HEK293 (cell line): Measurements from ENCODE around the gene SPATA2L.

Experiments
- CTCF ChIA-PET: fragments of 350-600 bp; formaldehyde crosslinking; extraction: SDS; loops from one replicate; lab custom pipeline; 2021; ENCODE audit warnings: antibody characterized with exemption; lab: Yijun Ruan, JAX
- POLR2A ChIA-PET: fragments of 300-600 bp; formaldehyde crosslinking; extraction: SDS; loops from one replicate; lab custom pipeline; 2020; ENCODE audit warnings: antibody characterized with exemption, inconsistent platforms; lab: Yijun Ruan, JAX
- H3K27ac ChIP-seq: fragments of 200-500 bp; sonication (Bioruptor generic); 2 replicates; pipeline ENCODE4 v1.5.1; 2014; ENCODE audit warnings: low read depth, low read length, control low read depth, inconsistent platforms; ENCODE audit errors: extremely low read depth
- H3K36me3 ChIP-seq, 2 experiments: fragments of 200-500 bp in 1 of 2; sonication (Bioruptor generic) in 1 of 2; 1 replicate in 1 of 2; 2 replicates in 1 of 2; pipeline ENCODE4 v1.5.1; 2014 to 2017; ENCODE audit warnings: inconsistent platforms in 2 of 2, low read length in 2 of 2; ENCODE audit not compliant: control insufficient read depth in 2 of 2, insufficient read depth in 1 of 2
- H3K4me1 ChIP-seq: fragments of 200-500 bp; sonication (Bioruptor generic); 2 replicates; pipeline ENCODE4 v1.5.1; 2014; ENCODE audit warnings: mild to moderate bottlenecking, low read length, inconsistent platforms; ENCODE audit not compliant: control insufficient read depth, insufficient read depth
- H3K4me3 ChIP-seq: 2 replicates; pipeline ENCODE4 v1.5.1; 2011; ENCODE audit warnings: low read depth, mild to moderate bottlenecking, control low read depth, low read length, moderate library complexity
- H3K9me3 ChIP-seq: fragments of 200-500 bp; sonication (Bioruptor generic); 2 replicates; pipeline ENCODE4 v1.5.1; 2014; ENCODE audit warnings: low read depth, low read length, inconsistent platforms; ENCODE audit not compliant: control insufficient read depth, insufficient read depth
- GLI2 ChIP-seq: fragments of 450-650 bp; formaldehyde crosslinking; IDR thresholded peaks from 2 replicates; pipeline ENCODE4; 2017; ENCODE audit warnings: missing biosample characterization, missing genetic modification characterization, low read depth, borderline replicate concordance
- GLIS1 ChIP-seq: fragments of 450-650 bp; formaldehyde crosslinking; IDR thresholded peaks from 2 replicates; pipeline ENCODE4 v1.5.1; 2016; ENCODE audit warnings: missing biosample characterization, missing genetic modification characterization
- GLIS2 ChIP-seq: fragments of 450-650 bp; formaldehyde crosslinking; IDR thresholded peaks from 2 replicates; pipeline ENCODE4 v1.5.1; 2016; ENCODE audit warnings: missing biosample characterization, missing genetic modification characterization
- HOXD13 ChIP-seq: sonication (generic); formaldehyde crosslinking; IDR thresholded peaks from 2 replicates; pipeline ENCODE4 v1.8.0; 2022; ENCODE audit warnings: missing genetic modification reagents, borderline replicate concordance
- OSR2 ChIP-seq: fragments of 450-650 bp; formaldehyde crosslinking; IDR thresholded peaks from 2 replicates; pipeline ENCODE4 v1.5.1; 2016; ENCODE audit warnings: missing biosample characterization, missing genetic modification characterization
- PRDM4 ChIP-seq: fragments of 450-650 bp; formaldehyde crosslinking; IDR thresholded peaks from 2 replicates; pipeline ENCODE4 v1.5.1; 2017; ENCODE audit warnings: missing biosample characterization, missing genetic modification characterization
- SCRT1 ChIP-seq: fragments of 450-650 bp; formaldehyde crosslinking; IDR thresholded peaks from 2 replicates; pipeline ENCODE4 v1.5.1; 2016; ENCODE audit warnings: missing biosample characterization, missing genetic modification characterization, borderline replicate concordance
- ZBTB20 ChIP-seq: fragments of 450-650 bp; formaldehyde crosslinking; IDR thresholded peaks from 2 replicates; pipeline ENCODE4 v1.5.1; 2016; ENCODE audit warnings: missing biosample characterization, missing genetic modification characterization
- ZBTB48 ChIP-seq: fragments of 450-650 bp; formaldehyde crosslinking; IDR thresholded peaks from 2 replicates; pipeline ENCODE4 v1.5.1; 2016; ENCODE audit warnings: missing biosample characterization, missing genetic modification characterization
- ZBTB49 ChIP-seq: fragments of 450-650 bp; formaldehyde crosslinking; IDR thresholded peaks from 2 replicates; pipeline ENCODE4 v1.5.1; 2016; ENCODE audit warnings: missing biosample characterization, missing genetic modification characterization, low read depth
- ZBTB7A ChIP-seq: fragments of 450-650 bp; formaldehyde crosslinking; IDR thresholded peaks from 2 replicates; pipeline ENCODE4 v1.5.1; 2016; ENCODE audit warnings: low read depth, missing biosample characterization, missing genetic modification characterization
- ZNF10 ChIP-seq: fragments of 450-650 bp; formaldehyde crosslinking; IDR thresholded peaks from 2 replicates; pipeline ENCODE4 v1.5.1; 2017; ENCODE audit warnings: missing biosample characterization, missing genetic modification characterization
- ZNF114 ChIP-seq: fragments of 450-650 bp; formaldehyde crosslinking; IDR thresholded peaks from 2 replicates; pipeline ENCODE4 v1.5.0; 2017; ENCODE audit warnings: missing biosample characterization, missing genetic modification characterization
- ZNF121 ChIP-seq: fragments of 450-650 bp; formaldehyde crosslinking; IDR thresholded peaks from 2 replicates; pipeline ENCODE4 v1.5.1; 2016; ENCODE audit warnings: missing biosample characterization, missing genetic modification characterization
- ZNF16 ChIP-seq: fragments of 450-650 bp; formaldehyde crosslinking; IDR thresholded peaks from 2 replicates; pipeline ENCODE4 v1.5.1; 2016; ENCODE audit warnings: low read depth, missing biosample characterization, missing genetic modification characterization
- ZNF184 ChIP-seq: fragments of 450-650 bp; IDR thresholded peaks from 2 replicates; pipeline ENCODE4 v1.5.1; 2018; ENCODE audit warnings: missing biosample characterization, mild to moderate bottlenecking, missing genetic modification characterization
- ZNF239 ChIP-seq: fragments of 450-650 bp; formaldehyde crosslinking; IDR thresholded peaks from 2 replicates; pipeline ENCODE4 v1.5.1; 2016; ENCODE audit warnings: missing biosample characterization, missing genetic modification characterization
- ZNF266 ChIP-seq: fragments of 450-650 bp; formaldehyde crosslinking; IDR thresholded peaks from 2 replicates; pipeline ENCODE4 v1.5.1; 2016; ENCODE audit warnings: missing biosample characterization, missing genetic modification characterization, low read depth
- ZNF350 ChIP-seq: fragments of 450-650 bp; formaldehyde crosslinking; IDR thresholded peaks from 2 replicates; pipeline ENCODE4 v1.5.0; 2017; ENCODE audit warnings: missing biosample characterization, mild to moderate bottlenecking, missing genetic modification characterization
- ZNF423 ChIP-seq: fragments of 450-650 bp; formaldehyde crosslinking; IDR thresholded peaks from 2 replicates; pipeline ENCODE4 v1.5.1; 2016; ENCODE audit warnings: missing biosample characterization, missing genetic modification characterization
- ZNF529 ChIP-seq: fragments of 450-650 bp; formaldehyde crosslinking; IDR thresholded peaks from 2 replicates; pipeline ENCODE4 v1.5.1; 2017; ENCODE audit warnings: missing genetic modification characterization, missing biosample characterization; ENCODE audit not compliant: insufficient replicate concordance
- ZNF558 ChIP-seq: fragments of 450-650 bp; formaldehyde crosslinking; IDR thresholded peaks from 2 replicates; pipeline ENCODE4 v1.5.1; 2016; ENCODE audit warnings: missing biosample characterization, missing genetic modification characterization
- ZNF747 ChIP-seq: fragments of 450-650 bp; formaldehyde crosslinking; IDR thresholded peaks from 2 replicates; pipeline ENCODE4 v1.5.1; 2016; ENCODE audit warnings: missing biosample characterization, missing genetic modification characterization
- ZNF843 ChIP-seq: fragments of 450-650 bp; formaldehyde crosslinking; IDR thresholded peaks from 2 replicates; pipeline ENCODE4 v1.5.1; 2016; ENCODE audit warnings: missing biosample characterization, missing genetic modification characterization

SPATA2L gene

GRCh38 chr16:89706518-89707260, 5.2 kb upstream of the SPATA2L start:
- H3K27ac ChIP-seq: no peak overlapping the region
- ChIA-PET POLR2A (interaction anchor here (0.6 to 2.1 kb wide), 16 partner anchors 9 to 459 kb away, joined by 3 to 10 read pairs (median 4); partner anchors contain the start of genes CDK10, TCF25 and VPS9D1), CTCF (interaction anchor here (0.6 to 2.5 kb wide), 23 partner anchors 9 to 319 kb away, joined by 3 to 23 read pairs (median 5); partner anchors contain the start of gene VPS9D1)
- TF ChIP-seq ZBTB48 (tag by site-specific recombination) (peak; percentile 12; the same call in 1 of the 2 replicates), ZNF843 (tag by site-specific recombination) (no peak), ZBTB7A (tag by site-specific recombination) (no peak), GLIS2 (tag by site-specific recombination) (peak; percentile 23), ZNF239 (tag by site-specific recombination) (no peak), GLI2 (tag by site-specific recombination) (no peak), ZNF10 (tag by site-specific recombination) (no peak), SCRT1 (tag by site-specific recombination) (no peak), OSR2 (no peak)
- no peak overlapping the region for H3K4me3 ChIP-seq
- no peaks in the 10 kb centered on the region for H3K9me3 ChIP-seq
- no peaks in the 10 kb centered on the region for H3K36me3 ChIP-seq
- H3K4me1 ChIP-seq: no peaks in the 10 kb centered on the region; the same call in 1 of the 2 replicates

DNA sequence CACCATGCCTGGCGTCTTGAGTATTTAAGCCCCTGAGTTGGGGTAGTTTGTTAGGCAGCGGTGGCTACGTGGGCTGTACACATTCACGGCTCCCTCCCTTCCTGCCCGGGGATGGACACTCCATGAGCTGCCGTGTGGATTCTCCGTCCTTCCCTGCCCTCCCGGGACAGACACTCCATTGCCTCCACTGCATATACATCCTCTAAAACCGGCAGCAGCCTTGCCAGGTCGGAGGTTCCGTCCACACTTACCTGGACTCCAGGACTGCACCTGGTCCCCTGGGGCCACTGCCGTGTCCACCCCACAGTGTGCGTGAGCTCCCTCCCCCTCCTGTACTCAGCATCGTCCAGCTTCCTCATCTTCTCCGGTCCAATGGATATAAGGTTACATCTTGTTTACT, 3.5 kb upstream of the SPATA2L start:
- no peaks in the 10 kb centered on the region for H3K9me3 ChIP-seq
- H3K4me1 ChIP-seq: peaks cover 5% of the 10 kb centered on the region
- no peak overlapping the region for H3K4me3 ChIP-seq
- CTCF ChIA-PET: interaction anchor here (0.6 to 2.5 kb wide), 12 partner anchors 11 to 295 kb away, joined by 3 to 23 read pairs (median 4); no protein-coding TSS in a partner anchor
- H3K27ac ChIP-seq: no peak overlapping the region
- TF ChIP-seq PRDM4: no peak
- no peak for TF ChIP-seq ZNF114 (tag by site-specific recombination)
- no peak for TF ChIP-seq ZNF350 (tag by site-specific recombination)
- no peak for TF ChIP-seq ZBTB20 (tag by site-specific recombination)
- TF ChIP-seq ZNF121 (tag by site-specific recombination): no peak
- TF ChIP-seq ZNF266 (tag by site-specific recombination): no peak
- no peak for TF ChIP-seq GLI2 (tag by site-specific recombination)
- no peak for TF ChIP-seq HOXD13 (CRISPR knock-in tag)
- TF ChIP-seq ZNF558 (tag by site-specific recombination): no peak
- TF ChIP-seq ZNF16 (tag by site-specific recombination): no peak
- TF ChIP-seq ZBTB49 (tag by site-specific recombination): no peak
- no peak for TF ChIP-seq GLIS1 (tag by site-specific recombination)
- TF ChIP-seq ZNF747 (tag by site-specific recombination): no peak
- no peak for TF ChIP-seq ZNF423
- no peak for TF ChIP-seq ZNF184 (tag by site-specific recombination)
- TF ChIP-seq ZNF529 (tag by site-specific recombination): no peak
- TF ChIP-seq ZNF10 (tag by site-specific recombination): no peak
- TF ChIP-seq, all 188 proteins: peak for 0
- POLR2A ChIA-PET: interaction anchor here (1.6 to 2.1 kb wide), 2 partner anchors 37 to 65 kb away, joined by 3 to 10 read pairs; no protein-coding TSS in a partner anchor
- H3K36me3 ChIP-seq: no peaks in the 10 kb centered on the region
